Suprapubic skin (tissue), 4 donors: ENCODE data around the gene PSME1.

ENCODE experiments used
- CTCF ChIP-seq, 2 donors: fragments of 200-600 bp in 1 of 2; fragments of 450-650 bp in 1 of 2; sonication (generic) in 1 of 2; IDR thresholded peaks; one replicate each; pipeline ENCODE4 v1.5.1; 2016 to 2019; ENCODE audit warnings: antibody characterized with exemption in 2 of 2, mild to moderate bottlenecking in 1 of 2, moderate library complexity in 1 of 2
- EP300 ChIP-seq: sonication (generic); formaldehyde crosslinking; IDR thresholded peaks from one replicate; pipeline ENCODE4 v1.6.1; 2017; ENCODE audit warnings: antibody characterized with exemption
- POLR2A ChIP-seq, 2 donors: fragments of 450-650 bp; IDR thresholded peaks; one replicate each; pipeline ENCODE4 v1.6.1; 2017; ENCODE audit warnings: antibody characterized with exemption in 2 of 2, mild to moderate bottlenecking in 2 of 2, moderate library complexity in 2 of 2
- POLR2AphosphoS5 ChIP-seq, 3 donors: sonication (generic); formaldehyde crosslinking; IDR thresholded peaks; one replicate each; pipeline ENCODE4 v1.6.1; 2017; ENCODE audit warnings: antibody characterized with exemption in 3 of 3

- TF ChIP-seq POLR2A (IDR thresholded peaks at IDR 0.05) (peak; percentile 7 to 39), CTCF (IDR thresholded peaks at IDR 0.05) (no peak), POLR2AphosphoS5 (IDR thresholded peaks at IDR 0.05) (peak; percentile 93 to 99 (median 98)), EP300 (peak; percentile 81)
Observed at GRCh38 chr14:24114532-24115421, 21.2 kb upstream of the PSME1 start, which contains the start of the genes DCAF11 and NRL.
